ENCODE data around the gene ARHGAP28. TPM values are rescaled to one million over a fixed set of nuclear protein-coding genes. Genes with fewer than 3 reads are reported as not detected.

The ARHGAP28 gene
- total and polyA plus RNA-seq, 2 of the 13 experiments (the other 11 are each of a cell fraction or from before 2014, with no cell fraction given) = not detected

- TF ChIP-seq ZNF572 (CRISPR knock-in tag; IDR thresholded peaks at IDR 0.05) (no peak), ZNF549 (CRISPR knock-in tag; IDR thresholded peaks at IDR 0.05) (no peak), ZBTB3 (CRISPR knock-in tag; IDR thresholded peaks at IDR 0.05; ENCODE audit: borderline replicate concordance, low read depth) (no peak), STAG1 (CRISPR knock-in tag; IDR thresholded peaks at IDR 0.05) (no peak), DMTF1 (CRISPR knock-in tag; IDR thresholded peaks at IDR 0.05) (no peak), RBM39 (IDR thresholded peaks at IDR 0.05; ENCODE audit: low read depth, low read length, poor library complexity, severe bottlenecking) (no peak), ZNF280D (CRISPR knock-in tag; IDR thresholded peaks at IDR 0.05) (no peak), ZBTB44 (CRISPR knock-in tag; IDR thresholded peaks at IDR 0.05) (no peak), ZBTB7B (CRISPR knock-in tag; IDR thresholded peaks at IDR 0.05) (no peak), ZBTB37 (CRISPR knock-in tag; IDR thresholded peaks at IDR 0.05) (peak; percentile 25; the same call in 1 of the 2 replicates), PRPF4 (IDR thresholded peaks at IDR 0.05; ENCODE audit: low read depth, low read length, poor library complexity, severe bottlenecking) (no peak), MYC (CRISPR knock-in tag; IDR thresholded peaks at IDR 0.05; ENCODE audit: borderline replicate concordance) (no peak), ZBTB38 (CRISPR knock-in tag; IDR thresholded peaks at IDR 0.05) (no peak), NR2F6 (IDR thresholded peaks at IDR 0.05) (no peak), NR2F6 (CRISPR knock-in tag; IDR thresholded peaks at IDR 0.05) (no peak), ZNF513 (CRISPR knock-in tag; conservative IDR thresholded peaks at IDR 0.05) (no peak), ZNF138 (CRISPR knock-in tag; IDR thresholded peaks at IDR 0.05; ENCODE audit: low read depth) (no peak)
These were observed 233.3 kb downstream of the ARHGAP28 start (continued) for GRCh38 chr18:6962571-6963451.

All from HepG2 (cell line).